BLaER1 treated with 17β-estradiol and CSF1 and Interleukin-3, amounts not matched to agents 10 nM and 100 nM (cell line): ENCODE data around the gene KLF15.

Source experiments
- H3K27ac ChIP-seq, 11 experiments: shearing (Covaris generic); formaldehyde crosslinking; 2 replicates each; pipeline ENCODE4 v1.8.1; 2022
- H3K27me3 ChIP-seq, 11 experiments: shearing (Covaris generic); formaldehyde crosslinking; 2 replicates each; pipeline ENCODE4 v1.8.1; 2022
- H3K36me3 ChIP-seq, 11 experiments: shearing (Covaris generic); formaldehyde crosslinking; 2 replicates each; pipeline ENCODE4 v1.8.1; 2022
- H3K4me1 ChIP-seq, 10 experiments: shearing (Covaris generic); formaldehyde crosslinking; 2 replicates each; pipeline ENCODE4 v1.8.1; 2022
- H3K4me2 ChIP-seq, 11 experiments: shearing (Covaris generic); formaldehyde crosslinking; 2 replicates each; pipeline ENCODE4 v1.8.1; 2022
- H3K4me3 ChIP-seq, 10 experiments: shearing (Covaris generic); formaldehyde crosslinking; 2 replicates each; pipeline ENCODE4 v1.8.1; 2022
- H3K9ac ChIP-seq, 11 experiments: shearing (Covaris generic); formaldehyde crosslinking; 2 replicates each; pipeline ENCODE4 v1.8.1; 2022
- H3K9me3 ChIP-seq, 11 experiments: shearing (Covaris generic); formaldehyde crosslinking; replicated peaks in 1 of 11; 2 replicates each; pipeline ENCODE4 v1.8.1; 2022
- H4K20me1 ChIP-seq, 11 experiments: shearing (Covaris generic); formaldehyde crosslinking; 2 replicates each; pipeline ENCODE4 v1.8.1; 2022
- Cebpa-rat ChIP-seq, 11 experiments: shearing (Covaris generic); IDR thresholded peaks; 2 replicates each; pipeline ENCODE4 v1.8.1; 2022

The KLF15 gene

GRCh38 chr3:126360046-126360713 is 3.0 kb upstream of the KLF15 start:
- H3K27ac ChIP-seq: no peak overlapping the region
- TF ChIP-seq Cebpa-rat (IDR thresholded peaks at IDR 0.05): no peak
- no peaks in the 10 kb centered on the region for H3K9me3 ChIP-seq
- peaks cover 14 to 33% (median 24%) of the 10 kb centered on the region in 10 experiments for H3K4me1 ChIP-seq
- H3K4me2 ChIP-seq: no peak overlapping the region
- H3K27me3 ChIP-seq: peaks cover 47 to 57% (median 51%) of the 10 kb centered on the region in 11 experiments
- H3K4me3 ChIP-seq: no peak overlapping the region
- no peak overlapping the region for H3K9ac ChIP-seq
- no peaks in the 10 kb centered on the region for H3K36me3 ChIP-seq
- peaks cover 0 to 32% (median 7%) of the 10 kb centered on the region in 11 experiments; a peak in 9 of 22 replicates for H4K20me1 ChIP-seq

GRCh38 chr3:126358816-126359181 is 1.6 kb upstream of the KLF15 start:
- H3K27ac ChIP-seq: no peak overlapping the region
- H3K4me3 ChIP-seq: no peak overlapping the region
- H4K20me1 ChIP-seq: peaks cover 0 to 45% (median 7%) of the 10 kb centered on the region in 11 experiments; a peak in 9 of 22 replicates
- no peak overlapping the region for H3K9ac ChIP-seq
- no peaks in the 10 kb centered on the region for H3K9me3 ChIP-seq
- H3K4me1 ChIP-seq: peaks cover 14 to 34% (median 22%) of the 10 kb centered on the region in 10 experiments
- no peak for TF ChIP-seq Cebpa-rat (IDR thresholded peaks at IDR 0.05)
- H3K4me2 ChIP-seq: no peak overlapping the region
- no peaks in the 10 kb centered on the region for H3K36me3 ChIP-seq
- peaks cover 56 to 71% (median 64%) of the 10 kb centered on the region in 11 experiments for H3K27me3 ChIP-seq

- H3K36me3 ChIP-seq: no peaks in the 10 kb centered on the region
- H4K20me1 ChIP-seq: peaks cover 0 to 48% (median 7%) of the 10 kb centered on the region in 11 experiments; a peak in 9 of 22 replicates
- peak overlapping the region; percentile 94 to 98 (median 96); a peak in 21 of 22 replicates for H3K4me2 ChIP-seq
- peaks cover 56 to 74% (median 68%) of the 10 kb centered on the region in 11 experiments for H3K27me3 ChIP-seq
- H3K4me3 ChIP-seq: peak overlapping the region in 7 of 10 experiments; percentile 56 to 71 (median 62); a peak in 10 of 20 replicates
- H3K4me1 ChIP-seq: peaks cover 14 to 29% (median 20%) of the 10 kb centered on the region in 10 experiments
- peak overlapping the region in 1 of 11 experiments; percentile 53; a peak in 1 of 22 replicates for H3K9ac ChIP-seq
- no peaks in the 10 kb centered on the region for H3K9me3 ChIP-seq
- no peak for TF ChIP-seq Cebpa-rat (IDR thresholded peaks at IDR 0.05)
- H3K27ac ChIP-seq: no peak overlapping the region
Measured at GRCh38 chr3:126358038-126358815, 1.0 kb upstream of the KLF15 start.

GRCh38 chr3:126356373-126357264 is 589 bp downstream of the KLF15 start:
- H3K36me3 ChIP-seq: no peaks in the 10 kb centered on the region
- no peaks in the 10 kb centered on the region for H3K9me3 ChIP-seq
- H3K27ac ChIP-seq: peak overlapping the region in 3 of 11 experiments; percentile 13 to 33 (median 14); a peak in 1 of 22 replicates
- peaks cover 56 to 74% (median 68%) of the 10 kb centered on the region in 11 experiments for H3K27me3 ChIP-seq
- TF ChIP-seq Cebpa-rat (IDR thresholded peaks at IDR 0.05): no peak
- H3K4me1 ChIP-seq: peaks cover 14 to 26% (median 19%) of the 10 kb centered on the region in 10 experiments
- peak overlapping the region; percentile 94 to 98 (median 96) for H3K4me2 ChIP-seq
- H3K4me3 ChIP-seq: peak overlapping the region; percentile 55 to 71 (median 62)
- peak overlapping the region in 10 of 11 experiments; percentile 41 to 66 (median 58); a peak in 16 of 22 replicates for H3K9ac ChIP-seq
- H4K20me1 ChIP-seq: peaks cover 0 to 48% (median 7%) of the 10 kb centered on the region in 11 experiments; a peak in 9 of 22 replicates

- Histone ChIP-seq H3K4me1 (peaks cover 14 to 31% (median 20%) of the 10 kb centered on the region in 10 experiments), H3K9ac (no peak overlapping the region), H4K20me1 (peaks cover 0 to 48% (median 7%) of the 10 kb centered on the region in 11 experiments; a peak in 9 of 22 replicates), H3K9me3 (no peaks in the 10 kb centered on the region), H3K4me2 (peak overlapping the region; percentile 94 to 98 (median 96)), H3K27me3 (peaks cover 56 to 74% (median 68%) of the 10 kb centered on the region in 11 experiments), H3K27ac (no peak overlapping the region), H3K36me3 (no peaks in the 10 kb centered on the region), H3K4me3 (peak overlapping the region; percentile 19 to 71 (median 62); a peak in 17 of 20 replicates)
- no peak for TF ChIP-seq Cebpa-rat (IDR thresholded peaks at IDR 0.05)
Measured at GRCh38 chr3:126355777-126356372, 1.3 kb downstream of the KLF15 start.

GRCh38 chr3:126355251-126355650 is 2.0 kb downstream of the KLF15 start:
- no peak overlapping the region for H3K27ac ChIP-seq
- H3K9ac ChIP-seq: no peak overlapping the region
- peaks cover 56 to 68% (median 66%) of the 10 kb centered on the region in 11 experiments for H3K27me3 ChIP-seq
- peak overlapping the region in 3 of 11 experiments; percentile 94 to 98 (median 96); a peak in 2 of 22 replicates for H3K4me2 ChIP-seq
- no peak overlapping the region for H3K4me3 ChIP-seq
- peaks cover 14 to 34% (median 20%) of the 10 kb centered on the region in 10 experiments for H3K4me1 ChIP-seq
- H3K36me3 ChIP-seq: no peaks in the 10 kb centered on the region
- peaks cover 0 to 48% (median 7%) of the 10 kb centered on the region in 11 experiments; a peak in 9 of 22 replicates for H4K20me1 ChIP-seq
- TF ChIP-seq Cebpa-rat (IDR thresholded peaks at IDR 0.05): no peak
- H3K9me3 ChIP-seq: no peaks in the 10 kb centered on the region

GRCh38 chr3:126354776-126355175 is 2.4 kb downstream of the KLF15 start:
- no peak for TF ChIP-seq Cebpa-rat (IDR thresholded peaks at IDR 0.05)
- Histone ChIP-seq H4K20me1 (peaks cover 0 to 48% (median 7%) of the 10 kb centered on the region in 11 experiments; a peak in 10 of 22 replicates), H3K4me3 (no peak overlapping the region), H3K27me3 (peaks cover 53 to 63% (median 62%) of the 10 kb centered on the region in 11 experiments), H3K4me1 (peaks cover 14 to 34% (median 20%) of the 10 kb centered on the region in 10 experiments), H3K4me2 (no peak overlapping the region), H3K36me3 (no peaks in the 10 kb centered on the region), H3K9me3 (no peaks in the 10 kb centered on the region), H3K27ac (no peak overlapping the region), H3K9ac (no peak overlapping the region)
